AG20443 (cell line): ENCODE measurements around the gene SH2D3A.
"Not testable (repeated sequence)": the region's sequence is repeated elsewhere in the genome, so short reads cannot be mapped to it uniquely, and the experiment has no call there.

ENCODE experiments used
- DNase-seq: peaks from one replicate; pipeline ENCODE4 v3.0.0; 2012; ENCODE audit warnings: low spot score, mixed read lengths

The SH2D3A gene

DNA sequence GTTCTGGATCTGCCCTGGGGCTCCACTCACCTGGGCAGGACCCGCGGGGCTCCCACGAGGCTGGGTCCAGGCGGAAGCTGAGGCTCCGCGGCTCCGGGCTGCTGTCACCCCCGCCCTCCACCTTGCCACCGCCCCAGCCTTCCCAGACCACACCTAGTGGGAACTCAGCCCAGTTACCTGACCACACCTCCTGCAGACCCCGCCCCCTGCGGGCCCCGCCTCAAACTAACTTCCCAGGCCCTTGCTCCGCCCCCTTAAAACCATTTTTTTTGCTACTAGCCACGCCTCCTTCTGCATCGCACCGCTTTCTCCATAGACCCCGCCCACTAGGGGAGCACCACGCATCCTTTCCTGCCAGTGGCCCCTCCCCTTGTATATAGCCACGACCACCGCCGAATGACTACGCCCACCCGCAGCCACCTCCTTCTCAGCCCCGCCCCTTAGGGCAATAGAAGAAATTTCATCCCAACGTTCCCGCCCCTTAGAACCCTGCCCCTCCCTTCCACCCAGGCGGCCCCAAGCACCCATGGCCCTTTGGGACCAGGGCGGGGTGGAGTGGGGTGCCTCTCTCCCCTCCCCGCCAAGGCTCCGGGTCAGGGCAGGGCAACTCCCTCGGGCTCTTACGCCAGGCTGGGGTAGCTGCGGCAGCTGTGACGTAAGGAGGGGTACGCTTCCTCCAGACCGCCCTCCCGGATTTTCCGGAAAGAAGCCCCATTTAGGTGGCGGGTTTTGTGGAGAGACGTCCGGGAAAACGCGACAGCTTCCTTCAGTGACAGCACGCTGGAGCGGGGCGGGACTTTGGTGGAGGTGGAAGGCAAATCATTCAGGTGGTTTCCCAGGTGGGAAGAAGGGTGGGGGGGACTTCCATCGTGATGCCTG is at the start of gene SH2D3A:
SH2D3A (minus strand) TSS at position 79 of the 879 bp plus-strand sequence. CDS start 3,687 bp downstream, outside the sequence.
- DNase-seq, result peak; percentile 45

GRCh38 chr19:6813659-6814058 is 46.4 kb upstream of the SH2D3A start:
- no peak for DNase-seq

DNA sequence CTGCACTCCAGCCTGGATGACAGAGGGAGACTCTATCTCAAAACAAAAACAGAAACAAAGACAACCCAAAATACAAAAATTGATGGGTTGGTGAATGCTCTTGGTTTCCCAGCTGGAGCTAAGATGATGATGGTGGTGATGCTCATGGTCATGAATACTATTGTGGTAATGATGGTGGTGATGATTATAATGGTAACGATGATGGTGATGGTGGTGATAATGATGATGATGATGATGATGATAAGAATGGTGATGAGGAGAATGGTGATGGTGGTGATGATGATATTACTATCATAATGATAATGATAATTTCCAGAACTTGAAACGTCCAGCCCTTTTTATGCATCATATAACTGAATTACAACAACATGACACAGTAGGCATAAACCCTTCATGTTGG is 45.4 kb upstream of the SH2D3A start:
- DNase-seq, result no peak

GRCh38 chr19:6811906-6812305 is 44.7 kb upstream of the SH2D3A start:
- peak; percentile 68 for DNase-seq

DNA sequence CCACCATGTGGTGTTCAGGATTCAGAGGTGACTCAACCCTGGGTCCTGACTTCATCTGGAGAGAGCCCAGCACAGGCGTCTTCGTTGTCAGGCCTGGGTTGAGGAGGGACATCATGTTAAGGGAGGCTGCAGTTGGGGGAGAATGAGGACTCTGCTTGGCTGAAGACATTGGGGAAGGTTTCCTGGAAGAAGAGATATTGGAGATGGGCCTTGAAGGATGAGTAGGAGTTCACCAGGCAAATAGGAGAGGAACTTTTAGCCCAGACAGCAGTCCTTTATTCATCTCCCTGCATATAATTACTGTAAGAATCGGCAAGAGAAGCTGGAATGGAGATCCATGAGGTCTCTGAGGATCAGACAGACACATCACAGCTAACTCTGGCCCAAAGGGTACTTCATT is 44.1 kb upstream of the SH2D3A start:
- no peak for DNase-seq

DNA sequence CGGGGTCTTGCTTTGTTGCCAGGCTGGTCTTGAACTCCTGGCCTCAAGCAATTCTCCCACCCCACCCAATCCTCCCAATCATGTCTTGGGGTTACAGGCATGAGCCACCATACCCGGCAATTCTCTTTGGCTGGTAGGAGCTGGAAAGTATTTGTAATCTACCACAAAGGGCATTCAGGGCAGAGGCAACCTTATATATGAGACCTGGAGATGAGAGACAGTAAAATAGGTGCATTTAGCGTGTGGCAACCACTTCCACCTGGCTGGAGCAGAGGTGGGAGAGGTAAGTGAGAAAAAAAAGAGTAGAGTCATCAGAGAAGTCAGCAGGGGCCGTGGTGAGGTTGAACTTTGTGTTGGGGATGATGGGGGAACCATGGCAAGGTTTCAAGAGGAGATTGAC is 42.0 kb upstream of the SH2D3A start:
- no peak for DNase-seq

DNA sequence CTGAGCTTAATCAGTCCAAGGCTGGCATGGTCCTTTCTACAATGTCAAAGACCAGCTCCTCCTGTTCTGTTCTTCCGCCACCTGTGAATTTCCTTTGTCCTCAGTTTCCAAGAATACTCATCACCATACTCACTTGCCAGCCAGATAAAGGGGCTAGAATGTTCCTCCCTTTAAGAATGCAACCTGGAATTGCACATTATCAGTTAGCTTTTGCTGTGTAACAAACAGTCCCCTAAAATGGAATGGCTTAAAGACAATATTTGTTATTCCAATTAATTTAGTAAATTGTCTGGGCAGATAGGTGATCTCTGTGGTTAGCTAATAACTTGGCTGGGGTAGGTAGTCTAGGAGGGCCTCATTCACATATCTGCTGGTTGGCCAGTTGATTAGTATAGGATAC is 41.3 kb upstream of the SH2D3A start:
- DNase-seq, result no peak

DNA sequence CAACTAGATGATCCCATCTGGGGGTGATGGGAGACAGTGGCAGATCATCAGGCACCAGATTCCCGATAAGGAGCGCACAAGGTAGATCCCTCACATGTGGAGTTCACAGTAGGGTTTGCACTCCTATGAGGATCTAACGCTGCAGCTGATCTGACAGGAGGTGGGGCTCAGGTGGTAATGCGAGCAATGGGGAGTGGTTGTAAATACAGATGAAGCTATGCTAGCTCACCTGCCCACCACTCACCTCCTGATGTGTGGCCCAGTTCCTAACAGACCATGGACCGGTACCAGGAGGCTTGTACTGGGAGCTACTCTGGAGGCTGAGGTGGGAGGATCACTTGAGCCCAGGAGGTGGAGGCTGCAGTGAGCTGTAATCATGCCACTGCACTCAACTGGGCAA is 40.1 kb upstream of the SH2D3A start:
- DNase-seq, result no peak

- DNase-seq, result no peak
Measured at GRCh38 chr19:6806488-6806887, 39.3 kb upstream of the SH2D3A start.

DNA sequence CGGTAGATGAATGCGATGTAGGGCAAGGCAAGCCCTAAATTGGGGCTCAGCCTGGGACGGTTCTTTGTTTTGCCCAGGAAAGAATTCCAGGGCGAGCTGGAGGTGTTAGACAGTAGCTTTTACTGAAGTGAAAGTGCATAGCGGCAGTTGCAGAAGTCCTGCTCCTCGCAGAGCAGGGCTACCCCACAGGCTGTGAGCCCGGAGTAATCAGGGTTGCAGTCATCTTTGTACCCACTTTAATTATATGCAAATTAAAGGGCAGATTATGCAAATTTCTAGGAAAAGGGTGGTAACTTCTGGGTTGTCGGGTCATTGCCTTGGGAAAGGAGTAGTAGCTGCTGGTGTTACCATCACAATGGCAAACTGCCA is 35.8 kb upstream of the SH2D3A start:
- DNase-seq, result no peak

GRCh38 chr19:6802336-6803035 is 35.3 kb upstream of the SH2D3A start:
- DNase-seq, result no peak

GRCh38 chr19:6801485-6802086 is 34.4 kb upstream of the SH2D3A start:
- DNase-seq, result peak; percentile 25

DNA sequence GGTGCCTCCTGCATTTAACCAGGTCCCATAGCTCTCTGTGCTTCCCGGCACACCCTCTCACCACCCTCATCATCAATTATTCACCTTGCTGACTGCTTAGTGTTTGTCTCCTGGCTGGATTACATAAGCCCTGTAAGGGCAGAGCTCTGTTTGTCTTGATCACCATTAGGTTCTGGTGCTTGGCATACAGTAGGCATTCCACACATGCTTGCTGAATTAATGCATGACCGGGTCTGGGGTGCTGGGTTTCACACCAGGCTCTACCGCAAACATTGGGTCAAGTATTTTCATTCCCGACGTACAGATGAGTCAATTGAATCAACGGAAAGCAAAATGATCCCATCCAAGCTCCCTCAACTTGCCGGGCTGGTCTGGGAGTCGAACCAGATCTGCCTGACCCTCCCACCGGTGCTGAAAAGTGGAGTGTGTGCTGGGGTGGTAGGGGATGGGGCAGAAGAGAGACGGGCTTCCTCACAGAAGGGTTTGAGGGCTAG is 33.8 kb upstream of the SH2D3A start:
- DNase-seq, result peak; percentile 52

DNA sequence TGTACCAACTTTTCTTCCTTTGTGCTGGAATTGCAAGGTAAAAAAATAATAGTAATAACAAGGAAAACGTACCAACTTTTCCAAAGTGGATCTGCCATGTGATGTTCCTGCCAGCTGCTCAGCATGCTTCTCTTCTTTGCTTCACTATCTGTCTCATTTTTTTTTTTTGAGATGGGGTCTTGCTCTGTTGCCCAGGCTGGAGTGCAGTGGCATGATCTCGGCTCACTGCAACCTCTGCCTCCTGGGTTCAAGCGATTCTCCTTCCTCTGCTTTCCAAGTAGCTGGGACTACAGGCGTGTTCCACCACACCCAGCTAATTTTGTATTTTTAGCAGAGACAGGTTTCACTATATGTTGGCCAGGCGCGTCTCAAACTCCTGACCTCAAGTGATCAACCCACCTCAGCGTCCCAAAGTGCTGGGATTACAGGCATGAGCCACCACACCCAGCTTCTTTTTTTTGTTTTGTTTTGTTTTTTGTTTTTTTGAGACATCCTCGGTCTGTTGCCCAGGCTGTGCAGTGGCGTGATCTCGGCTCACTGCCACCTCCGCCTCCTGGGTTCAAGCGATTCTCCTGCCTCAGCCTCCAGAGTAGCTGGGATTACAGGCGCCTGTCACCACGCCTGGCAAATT is 33.0 kb upstream of the SH2D3A start:
- DNase-seq, result not testable (repeated sequence)

DNA sequence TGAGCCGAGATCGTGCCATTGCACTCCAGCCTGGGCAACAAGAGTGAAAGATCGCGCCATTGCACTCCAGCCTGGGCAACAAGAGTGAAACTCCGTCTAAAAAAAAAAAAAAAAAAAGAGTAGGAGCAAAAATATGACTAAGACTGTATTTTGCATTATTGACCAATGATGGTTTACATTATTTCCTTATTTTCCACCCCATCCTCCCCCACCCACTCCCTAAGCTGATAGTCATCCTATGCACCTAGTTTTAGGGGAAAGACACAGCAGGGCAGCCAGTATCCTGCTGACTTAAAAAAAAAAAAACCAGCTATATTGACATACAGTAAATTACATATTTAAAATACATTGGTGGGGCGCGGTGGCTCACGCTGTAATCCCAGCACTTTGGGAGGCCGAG is 30.4 kb upstream of the SH2D3A start:
- no peak for DNase-seq

DNA sequence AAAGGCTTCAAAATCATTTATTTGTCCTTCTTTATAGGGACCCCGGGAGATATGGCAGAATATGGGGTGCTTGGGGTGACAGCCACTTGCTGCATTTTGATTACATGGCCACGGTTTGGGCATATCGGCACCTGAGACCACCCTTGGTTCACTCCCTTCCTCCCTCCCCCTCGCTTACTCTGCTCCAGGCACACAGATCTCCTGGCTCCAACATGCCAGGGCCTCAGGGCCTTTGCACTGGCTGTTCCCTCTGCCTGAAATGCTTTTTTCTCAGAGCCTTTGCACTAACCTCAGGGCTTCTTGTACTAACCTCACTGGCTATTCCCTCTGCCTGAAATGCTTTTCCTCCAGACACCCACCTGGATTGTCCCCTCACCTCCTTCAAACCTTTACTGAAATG is 29.0 kb upstream of the SH2D3A start:
- no peak for DNase-seq

- DNase-seq, result no peak
Measured at GRCh38 chr19:6794686-6795431, 27.6 kb upstream of the SH2D3A start.

GRCh38 chr19:6793973-6794372 is 26.7 kb upstream of the SH2D3A start:
- DNase-seq, result no peak

GRCh38 chr19:6793411-6793810 is 26.2 kb upstream of the SH2D3A start:
- no peak for DNase-seq

DNA sequence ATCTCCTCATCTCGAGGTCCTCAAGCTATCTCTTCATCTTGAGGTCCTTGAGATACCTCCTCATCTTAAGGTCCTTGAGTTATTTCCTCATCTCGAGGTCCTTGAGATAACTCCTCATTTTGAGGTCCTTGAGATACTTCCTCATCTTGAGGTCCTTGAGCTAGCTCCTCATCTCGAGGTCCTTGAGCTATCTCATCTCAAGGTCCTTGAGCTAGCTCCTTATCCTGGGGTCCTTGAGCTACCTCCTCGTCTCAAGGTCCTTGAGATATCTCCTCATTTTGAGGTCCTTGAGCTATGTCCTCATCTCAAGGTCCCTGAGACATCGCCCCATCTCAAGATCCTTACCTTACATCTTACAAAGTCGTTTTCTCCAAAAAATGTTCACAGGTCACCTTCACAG is 24.0 kb upstream of the SH2D3A start:
- DNase-seq, result no peak
